COR-L47 (cell line): ENCODE results near the gene SBSN.

Experiments
- DNase-seq: peaks from one replicate; lab custom pipeline; 2025; lab: John Stamatoyannopoulos, UW

The SBSN gene

GRCh38 chr19:35555301-35556005, 27.3 kb upstream of the SBSN start:
- peak; percentile 25 for DNase-seq

- no peak for DNase-seq
Measured at GRCh38 chr19:35554076-35554475, 26.0 kb upstream of the SBSN start.

GRCh38 chr19:35553385-35554000, 25.4 kb upstream of the SBSN start:
- DNase-seq = no peak

- no peak for DNase-seq
Measured at GRCh38 chr19:35552534-35553384, 24.6 kb upstream of the SBSN start.

GRCh38 chr19:35551091-35551810, 23.1 kb upstream of the SBSN start:
- no peak for DNase-seq

GRCh38 chr19:35549879-35550523, 21.9 kb upstream of the SBSN start:
- no peak for DNase-seq

- peak; percentile 61 for DNase-seq
Measured at GRCh38 chr19:35549174-35549788, 21.2 kb upstream of the SBSN start.

GRCh38 chr19:35546532-35546931, 18.4 kb upstream of the SBSN start:
- no peak for DNase-seq

GRCh38 chr19:35545855-35546381, 17.8 kb upstream of the SBSN start:
- DNase-seq = peak; percentile 5

GRCh38 chr19:35545001-35545854, 17.1 kb upstream of the SBSN start, which contains the start of gene TMEM147:
TSS of gene TMEM147 (plus strand) at chr19:35545626. CDS start at chr19:35545740, 114 bp downstream.
- DNase-seq = peak; percentile 74

GRCh38 chr19:35544110-35544802, 16.1 kb upstream of the SBSN start:
- no peak for DNase-seq

- no peak for DNase-seq
Measured at GRCh38 chr19:35543280-35544109, 15.4 kb upstream of the SBSN start.

- no peak for DNase-seq
Measured at GRCh38 chr19:35542209-35542608, 14.1 kb upstream of the SBSN start.

GRCh38 chr19:35540356-35540927, 12.3 kb upstream of the SBSN start:
- DNase-seq = no peak

GRCh38 chr19:35539850-35540249, 11.7 kb upstream of the SBSN start:
- no peak for DNase-seq

GRCh38 chr19:35539314-35539713, 11.2 kb upstream of the SBSN start:
- no peak for DNase-seq

- no peak for DNase-seq
Measured at GRCh38 chr19:35534803-35535480, 6.8 kb upstream of the SBSN start.
